ENCODE data around the gene TSGA10IP. TPM values are rescaled to one million over a fixed set of nuclear protein-coding genes. Genes with fewer than 3 reads are reported as not detected.
A peak's percentile ranks its signal among the peaks of the same experiment; 100 is the strongest.

Gene TSGA10IP
- total RNA-seq, 2 experiments from 2014 or later, result not detected

DNA sequence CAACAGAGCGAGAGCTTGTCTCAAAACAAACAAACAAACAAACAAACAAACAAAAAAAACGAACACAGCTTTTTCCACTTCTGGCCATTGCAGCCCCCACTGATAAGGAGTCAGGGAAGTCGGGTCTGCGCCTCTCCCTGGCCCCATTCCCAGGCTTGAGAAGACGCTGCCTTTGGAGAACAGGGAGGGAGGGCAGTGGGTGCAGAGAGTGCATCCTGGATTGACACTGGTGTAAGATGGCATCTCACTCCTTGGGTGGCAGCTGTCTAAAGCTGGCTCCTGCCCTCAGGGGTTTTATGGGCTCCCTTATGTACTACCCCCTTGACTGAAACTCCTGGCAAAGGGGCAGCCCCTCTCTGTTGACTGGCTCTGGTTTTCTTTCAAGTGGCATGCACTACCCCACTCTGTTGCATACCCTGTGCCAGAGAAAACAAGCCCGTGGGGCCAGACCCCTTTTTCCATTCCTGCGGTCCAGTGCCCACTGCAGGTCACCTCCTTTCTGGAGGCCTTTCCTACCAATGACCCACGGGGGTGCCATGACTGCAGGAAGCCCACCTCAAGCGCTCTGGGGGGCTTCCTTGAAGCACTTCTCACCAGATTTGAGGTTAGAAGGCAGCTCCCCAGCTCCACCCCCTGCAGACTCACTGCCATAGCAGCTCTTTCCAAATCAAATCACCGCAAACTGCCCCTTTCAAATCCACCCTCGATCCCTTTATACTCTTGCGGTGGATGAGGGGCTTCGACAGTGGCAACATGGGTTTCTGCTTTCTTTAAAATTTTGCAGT is 13.3 kb upstream of the TSGA10IP start:
- ATAC-seq (ENCODE audit: poor library complexity) (no peak), DNase-seq (no peak)
- H3K4me3 Mint-ChIP-seq, result no peak overlapping the region

DNA sequence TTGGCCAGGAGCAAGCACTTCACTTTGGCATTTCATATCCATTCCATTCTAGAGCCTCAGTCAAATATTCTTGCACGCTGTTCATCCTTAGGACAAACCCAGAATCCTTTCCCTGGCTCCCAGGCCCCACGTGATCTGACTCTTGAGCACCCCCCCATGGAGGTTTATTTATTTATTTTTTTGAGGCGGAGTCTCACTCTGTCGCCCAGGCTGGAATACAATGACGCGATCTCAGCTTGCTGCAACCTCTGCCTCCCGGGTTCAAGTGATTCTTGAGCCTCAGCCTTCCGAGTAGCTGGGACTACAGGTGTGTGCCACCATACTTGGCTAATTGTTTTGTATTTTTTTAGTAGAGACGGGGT is 12.7 kb upstream of the TSGA10IP start:
- DNase-seq, result peak in 1 of 14 experiments; percentile 29
- H3K27ac Mint-ChIP-seq, result peak overlapping the region; percentile 9

More for the DNA sequence above, 13.3 kb upstream of the TSGA10IP start:
- Histone ChIP-seq H3K9me3 (ENCODE audit: control insufficient read depth in 1 of 2, insufficient read depth in 1 of 2, low read length in 2 of 2) (no peaks in the 10 kb centered on the region), H3K4me1 (ENCODE audit: insufficient read depth, low read length) (peaks cover 23% of the 10 kb centered on the region), H3K27ac (ENCODE audit: low read depth in 1 of 2, low read length in 2 of 2) (no peak overlapping the region), H3K27me3 (ENCODE audit: control insufficient read depth in 1 of 2, insufficient read depth in 2 of 2, low read length in 2 of 2) (no peaks in the 10 kb centered on the region), H3K4me3 (ENCODE audit: low read length) (no peak overlapping the region), H3K36me3 (ENCODE audit: insufficient read depth, low read length) (no peaks in the 10 kb centered on the region)
- no peaks in the 10 kb centered on the region for H3K36me3 Mint-ChIP-seq (ENCODE audit: low read depth)
- H3K27ac Mint-ChIP-seq, result peak overlapping the region; percentile 20
- ChIA-PET CTCF (interaction anchor here (1.1 to 2.1 kb wide), 4 partner anchors 30 to 47 kb away, joined by 3 to 9 read pairs (median 4); partner anchors contain the start of genes CCDC85B and FIBP), POLR2A (interaction anchor here (1.4 to 2.3 kb wide), 2 partner anchors 41 to 42 kb away, joined by 3 to 5 read pairs; partner anchors contain the start of gene CCDC85B)
- intact Hi-C loops (cut with DNase I, micrococcal nuclease), result no loop called here
- no peaks in the 10 kb centered on the region for H3K27me3 Mint-ChIP-seq
- no peaks in the 10 kb centered on the region for H3K9me3 Mint-ChIP-seq
- peaks cover 23% of the 10 kb centered on the region for H3K4me1 Mint-ChIP-seq (ENCODE audit: low read depth)
- TF ChIP-seq, protein P1, sequence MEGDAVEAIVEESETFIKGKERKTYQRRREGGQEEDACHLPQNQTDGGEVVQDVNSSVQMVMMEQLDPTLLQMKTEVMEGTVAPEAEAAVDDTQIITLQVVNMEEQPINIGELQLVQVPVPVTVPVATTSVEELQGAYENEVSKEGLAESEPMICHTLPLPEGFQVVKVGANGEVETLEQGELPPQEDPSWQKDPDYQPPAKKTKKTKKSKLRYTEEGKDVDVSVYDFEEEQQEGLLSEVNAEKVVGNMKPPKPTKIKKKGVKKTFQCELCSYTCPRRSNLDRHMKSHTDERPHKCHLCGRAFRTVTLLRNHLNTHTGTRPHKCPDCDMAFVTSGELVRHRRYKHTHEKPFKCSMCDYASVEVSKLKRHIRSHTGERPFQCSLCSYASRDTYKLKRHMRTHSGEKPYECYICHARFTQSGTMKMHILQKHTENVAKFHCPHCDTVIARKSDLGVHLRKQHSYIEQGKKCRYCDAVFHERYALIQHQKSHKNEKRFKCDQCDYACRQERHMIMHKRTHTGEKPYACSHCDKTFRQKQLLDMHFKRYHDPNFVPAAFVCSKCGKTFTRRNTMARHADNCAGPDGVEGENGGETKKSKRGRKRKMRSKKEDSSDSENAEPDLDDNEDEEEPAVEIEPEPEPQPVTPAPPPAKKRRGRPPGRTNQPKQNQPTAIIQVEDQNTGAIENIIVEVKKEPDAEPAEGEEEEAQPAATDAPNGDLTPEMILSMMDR (IDR thresholded peaks at IDR 0.05), result no peak

DNA sequence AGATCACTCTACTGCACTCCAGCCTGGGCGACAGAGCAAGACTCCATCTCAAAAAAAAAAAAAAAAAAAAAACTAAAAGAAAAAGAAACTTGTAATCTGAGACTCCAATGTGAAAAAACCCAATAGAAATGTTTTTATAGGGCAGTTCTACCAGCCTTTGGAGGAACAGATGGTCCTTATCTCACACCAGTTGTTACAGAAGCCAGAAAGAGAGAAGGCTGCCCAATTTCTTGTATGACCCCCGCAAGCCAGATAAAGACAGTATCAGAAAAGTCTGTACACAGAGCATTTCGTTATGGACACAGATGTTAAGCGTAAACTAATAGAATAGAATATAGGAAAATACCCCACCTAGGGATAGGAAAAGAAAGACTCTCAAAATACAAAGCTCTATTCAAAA is 11.3 kb upstream of the TSGA10IP start:
- Mint-ChIP-seq H3K36me3 (ENCODE audit: low read depth) (no peaks in the 10 kb centered on the region), H3K27ac (no peak overlapping the region), H3K4me3 (no peak overlapping the region), H3K27me3 (no peaks in the 10 kb centered on the region), H3K4me1 (ENCODE audit: low read depth) (peaks cover 3% of the 10 kb centered on the region), H3K9me3 (no peaks in the 10 kb centered on the region)
- H3K27me3 ChIP-seq (ENCODE audit: control insufficient read depth in 1 of 2, insufficient read depth in 2 of 2, low read length in 2 of 2), result no peaks in the 10 kb centered on the region
- intact Hi-C loops (cut with DNase I, micrococcal nuclease), result no loop called here
- TF ChIP-seq, protein P1 (IDR thresholded peaks at IDR 0.05), result no peak
- no peaks in the 10 kb centered on the region for H3K36me3 ChIP-seq (ENCODE audit: insufficient read depth, low read length)
- ATAC-seq (ENCODE audit: poor library complexity) (no peak), DNase-seq (no peak)
- H3K4me3 ChIP-seq (ENCODE audit: low read length), result no peak overlapping the region
- H3K4me1 ChIP-seq (ENCODE audit: insufficient read depth, low read length), result peaks cover 2% of the 10 kb centered on the region
- POLR2A ChIA-PET, result interaction anchor here (0.6 kb wide), 1 partner anchor 46 kb away, joined by 3 read pairs; the partner anchor contains the start of gene FIBP
- CTCF ChIA-PET, result interaction anchor here (0.7 kb wide), 1 partner anchor 329 kb away, joined by 4 read pairs; no protein-coding TSS in a partner anchor
- H3K27ac ChIP-seq (ENCODE audit: low read depth in 1 of 2, low read length in 2 of 2), result no peak overlapping the region
- H3K9me3 ChIP-seq (ENCODE audit: control insufficient read depth in 1 of 2, insufficient read depth in 1 of 2, low read length in 2 of 2), result no peaks in the 10 kb centered on the region

More for the DNA sequence above, 12.7 kb upstream of the TSGA10IP start:
- no peak overlapping the region for H3K27ac ChIP-seq (ENCODE audit: low read depth in 1 of 2, low read length in 2 of 2)
- H3K36me3 ChIP-seq (ENCODE audit: insufficient read depth, low read length), result no peaks in the 10 kb centered on the region
- TF ChIP-seq, protein P1 (IDR thresholded peaks at IDR 0.05), result no peak
- H3K4me1 ChIP-seq (ENCODE audit: insufficient read depth, low read length), result peaks cover 17% of the 10 kb centered on the region
- Mint-ChIP-seq H3K9me3 (no peaks in the 10 kb centered on the region), H3K27me3 (no peaks in the 10 kb centered on the region), H3K36me3 (ENCODE audit: low read depth) (no peaks in the 10 kb centered on the region), H3K4me3 (no peak overlapping the region), H3K4me1 (ENCODE audit: low read depth) (peaks cover 18% of the 10 kb centered on the region)
- ChIA-PET POLR2A (interaction anchor here (1.4 to 2.3 kb wide), 2 partner anchors 42 to 43 kb away, joined by 3 to 5 read pairs; partner anchors contain the start of gene CCDC85B), CTCF (interaction anchor here (1.1 to 2.1 kb wide), 3 partner anchors 42 to 48 kb away, joined by 3 to 9 read pairs (median 4); partner anchors contain the start of genes CCDC85B and FIBP)
- intact Hi-C loops (cut with DNase I, micrococcal nuclease), result no loop called here
- no peak for ATAC-seq (ENCODE audit: poor library complexity)
- no peaks in the 10 kb centered on the region for H3K27me3 ChIP-seq (ENCODE audit: control insufficient read depth in 1 of 2, insufficient read depth in 2 of 2, low read length in 2 of 2)
- no peak overlapping the region for H3K4me3 ChIP-seq (ENCODE audit: low read length)
- no peaks in the 10 kb centered on the region for H3K9me3 ChIP-seq (ENCODE audit: control insufficient read depth in 1 of 2, insufficient read depth in 1 of 2, low read length in 2 of 2)
